AG09319 (cell line): ENCODE results near the gene PARVA.

Experiments
- DNase-seq: peaks from one replicate; pipeline ENCODE4 v3.0.0-alpha.2; 2010; ENCODE audit warnings: low read depth; ENCODE audit errors: extremely low read depth
- TF ChIP-seq, protein P1 (sequence below): IDR thresholded peaks from 2 replicates; pipeline ENCODE4 v1.5.1; 2011; ENCODE audit warnings: low read depth, mild to moderate bottlenecking, inconsistent platforms, low read length, moderate library complexity

Gene PARVA

GRCh38 chr11:12445001-12445400, 67.6 kb downstream of the PARVA start:
- no peak for DNase-seq
- TF ChIP-seq, protein P1, sequence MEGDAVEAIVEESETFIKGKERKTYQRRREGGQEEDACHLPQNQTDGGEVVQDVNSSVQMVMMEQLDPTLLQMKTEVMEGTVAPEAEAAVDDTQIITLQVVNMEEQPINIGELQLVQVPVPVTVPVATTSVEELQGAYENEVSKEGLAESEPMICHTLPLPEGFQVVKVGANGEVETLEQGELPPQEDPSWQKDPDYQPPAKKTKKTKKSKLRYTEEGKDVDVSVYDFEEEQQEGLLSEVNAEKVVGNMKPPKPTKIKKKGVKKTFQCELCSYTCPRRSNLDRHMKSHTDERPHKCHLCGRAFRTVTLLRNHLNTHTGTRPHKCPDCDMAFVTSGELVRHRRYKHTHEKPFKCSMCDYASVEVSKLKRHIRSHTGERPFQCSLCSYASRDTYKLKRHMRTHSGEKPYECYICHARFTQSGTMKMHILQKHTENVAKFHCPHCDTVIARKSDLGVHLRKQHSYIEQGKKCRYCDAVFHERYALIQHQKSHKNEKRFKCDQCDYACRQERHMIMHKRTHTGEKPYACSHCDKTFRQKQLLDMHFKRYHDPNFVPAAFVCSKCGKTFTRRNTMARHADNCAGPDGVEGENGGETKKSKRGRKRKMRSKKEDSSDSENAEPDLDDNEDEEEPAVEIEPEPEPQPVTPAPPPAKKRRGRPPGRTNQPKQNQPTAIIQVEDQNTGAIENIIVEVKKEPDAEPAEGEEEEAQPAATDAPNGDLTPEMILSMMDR, result no peak

GRCh38 chr11:12446863-12447262, 69.5 kb downstream of the PARVA start:
- no peak for DNase-seq
- TF ChIP-seq, protein P1, result no peak

GRCh38 chr11:12448131-12448939, 71.0 kb downstream of the PARVA start:
- TF ChIP-seq, protein P1, result no peak
- no peak for DNase-seq

GRCh38 chr11:12449961-12450715, 72.8 kb downstream of the PARVA start:
- TF ChIP-seq, protein P1, result no peak
- no peak for DNase-seq

- no peak for DNase-seq
- TF ChIP-seq, protein P1, result no peak
Measured at GRCh38 chr11:12451179-12451814, 73.9 kb downstream of the PARVA start.

GRCh38 chr11:12453243-12453642, 75.9 kb downstream of the PARVA start:
- no peak for DNase-seq
- TF ChIP-seq, protein P1, result no peak

GRCh38 chr11:12454782-12455181, 77.4 kb downstream of the PARVA start:
- TF ChIP-seq, protein P1, result no peak
- no peak for DNase-seq
